Measurements from ENCODE around the gene ARHGAP22. TPM values are rescaled to one million over a fixed set of nuclear protein-coding genes. Genes with fewer than 3 reads are reported as not detected.

ARHGAP22 gene
- total RNA-seq, 4 donors from 2014 or later, result 7.7 to 16.5 (median 14.3) TPM

- WGBS, 2 donors, result 83% methylated on average over 5 of the region's 5 CpGs
- Histone ChIP-seq H3K4me1 (no peaks in the 10 kb centered on the region), H3K27ac (no peak overlapping the region), H3K4me3 (no peak overlapping the region), H3K27me3 (no peaks in the 10 kb centered on the region), H3K9me3 (no peaks in the 10 kb centered on the region), H3K36me3 (peaks cover 0 to 5% (median 0%) of the 10 kb centered on the region in 3 donors)
- DNase-seq (ENCODE audit: low spot score in 2 of 2), result no peak
- TF ChIP-seq POLR2A (IDR thresholded peaks at IDR 0.05), result no peak
- no peak for TF ChIP-seq CTCF (IDR thresholded peaks at IDR 0.05)
- no peak for TF ChIP-seq EP300 (IDR thresholded peaks at IDR 0.05)
Measured at GRCh38 chr10:48418189-48418788, 186.6 kb downstream of the ARHGAP22 start.

GRCh38 chr10:48417374-48417773, 187.5 kb downstream of the ARHGAP22 start:
- DNase-seq (ENCODE audit: low spot score in 2 of 2), result no peak
- TF ChIP-seq POLR2A (IDR thresholded peaks at IDR 0.05) (no peak), CTCF (IDR thresholded peaks at IDR 0.05) (no peak)
- Histone ChIP-seq H3K27ac (no peak overlapping the region), H3K9me3 (peaks cover 0 to 7% (median 2%) of the 10 kb centered on the region in 4 donors), H3K36me3 (peaks cover 0 to 14% (median under 1%) of the 10 kb centered on the region in 3 donors), H3K27me3 (no peaks in the 10 kb centered on the region), H3K4me1 (no peaks in the 10 kb centered on the region), H3K4me3 (no peak overlapping the region)
- WGBS, 2 donors, result 94 to 100% methylated on average over 1 of the region's 1 CpG

GRCh38 chr10:48416584-48417232, 188.2 kb downstream of the ARHGAP22 start:
- 57 to 61% methylated on average over 2 of the region's 2 CpGs for WGBS, 2 donors
- Histone ChIP-seq H3K9me3 (peaks cover 0 to 14% (median 3%) of the 10 kb centered on the region in 4 donors), H3K27me3 (no peaks in the 10 kb centered on the region), H3K4me3 (no peak overlapping the region), H3K4me1 (no peaks in the 10 kb centered on the region), H3K36me3 (peaks cover 0 to 20% (median 6%) of the 10 kb centered on the region in 3 donors), H3K27ac (no peak overlapping the region)
- no peak for TF ChIP-seq EP300 (IDR thresholded peaks at IDR 0.05)
- no peak for TF ChIP-seq CTCF (IDR thresholded peaks at IDR 0.05)
- TF ChIP-seq POLR2A (IDR thresholded peaks at IDR 0.05), result no peak
- no peak for DNase-seq (ENCODE audit: low spot score in 2 of 2)

GRCh38 chr10:48414778-48415177, 190.1 kb downstream of the ARHGAP22 start:
- no peak for TF ChIP-seq POLR2A (IDR thresholded peaks at IDR 0.05)
- no peak for TF ChIP-seq CTCF (IDR thresholded peaks at IDR 0.05)
- no peak for TF ChIP-seq EP300 (IDR thresholded peaks at IDR 0.05)
- Histone ChIP-seq H3K9me3 (peaks cover 0 to 20% (median 3%) of the 10 kb centered on the region in 4 donors), H3K4me1 (no peaks in the 10 kb centered on the region), H3K27me3 (no peaks in the 10 kb centered on the region), H3K36me3 (peaks cover 0 to 36% (median 6%) of the 10 kb centered on the region in 3 donors), H3K4me3 (no peak overlapping the region), H3K27ac (no peak overlapping the region)
- no peak for DNase-seq (ENCODE audit: low spot score in 2 of 2)
- 93 to 96% methylated on average over 1 of the region's 1 CpG for WGBS, 2 donors

- Histone ChIP-seq H3K27me3 (no peaks in the 10 kb centered on the region), H3K4me1 (no peaks in the 10 kb centered on the region), H3K27ac (no peak overlapping the region), H3K36me3 (peaks cover 0 to 42% (median 6%) of the 10 kb centered on the region in 3 donors), H3K9me3 (peaks cover 0 to 20% (median 3%) of the 10 kb centered on the region in 4 donors), H3K4me3 (no peak overlapping the region)
- TF ChIP-seq CTCF (IDR thresholded peaks at IDR 0.05) (no peak), POLR2A (IDR thresholded peaks at IDR 0.05) (no peak), EP300 (IDR thresholded peaks at IDR 0.05) (no peak)
- DNase-seq (ENCODE audit: low spot score in 2 of 2), result no peak
- 95 to 96% methylated on average over 1 of the region's 1 CpG for WGBS, 2 donors
Measured at GRCh38 chr10:48414160-48414559, 190.7 kb downstream of the ARHGAP22 start.

Measured in tibial nerve (tissue), 4 donors.